GM20431 (cell line): Measurements from ENCODE around the gene NCBP2.

ENCODE experiments used
- in situ Hi-C: fragments of 300-500 bp; cut with MseI, MboI; formaldehyde crosslinking; loops from one replicate; pipeline ENCODE4 v1.15.0; 2020; ENCODE audit warnings: low sequenced_read_pairs; ENCODE audit not compliant: unreplicated experiment

The NCBP2 gene

DNA sequence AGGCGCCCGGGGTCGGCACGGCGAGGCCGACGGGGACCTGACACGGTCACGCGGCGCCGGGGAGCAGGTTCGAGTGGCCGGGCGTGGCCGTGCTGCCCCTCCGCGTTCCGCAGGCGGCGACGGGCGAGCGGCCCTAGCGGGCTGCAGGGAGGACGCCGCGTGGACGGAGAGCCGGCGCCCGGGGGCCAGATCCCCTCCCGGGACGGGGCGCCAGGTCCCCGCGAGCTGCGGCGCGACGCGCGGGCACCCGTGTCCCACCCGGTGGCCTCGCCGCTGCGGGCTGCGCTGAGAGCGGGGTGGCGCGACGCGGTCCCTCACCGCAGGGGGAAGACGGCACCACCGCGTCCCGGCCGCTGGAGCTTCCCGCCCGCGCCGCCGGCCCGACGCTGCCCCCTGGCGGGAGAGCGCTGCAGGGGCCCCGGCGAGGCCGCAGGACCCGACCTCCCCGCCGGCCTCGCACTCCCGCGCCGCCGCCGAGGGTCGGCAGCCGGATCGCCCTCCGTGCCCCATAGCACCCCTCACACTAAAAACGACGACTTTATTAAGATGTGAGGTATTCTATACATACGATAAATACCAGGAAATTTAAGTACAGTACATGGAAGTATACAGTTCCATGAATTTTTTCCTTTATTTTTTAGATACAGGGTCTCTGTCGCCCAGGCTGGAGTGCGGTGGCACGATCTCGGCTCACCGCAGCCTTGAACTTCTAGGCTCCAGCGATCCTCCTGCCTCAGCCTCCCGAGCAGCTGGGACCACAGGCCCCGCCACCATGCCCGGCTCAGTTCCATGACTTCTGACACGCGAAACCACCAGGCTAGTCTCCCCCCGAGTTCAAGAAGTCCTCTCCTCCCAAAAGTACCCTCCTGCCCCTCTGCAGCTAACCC is 27.6 kb upstream of the NCBP2 start:
- in situ Hi-C loops = loop anchor here (10.0 kb wide), 1 partner anchor 135 kb away; no protein-coding TSS in a partner anchor

DNA sequence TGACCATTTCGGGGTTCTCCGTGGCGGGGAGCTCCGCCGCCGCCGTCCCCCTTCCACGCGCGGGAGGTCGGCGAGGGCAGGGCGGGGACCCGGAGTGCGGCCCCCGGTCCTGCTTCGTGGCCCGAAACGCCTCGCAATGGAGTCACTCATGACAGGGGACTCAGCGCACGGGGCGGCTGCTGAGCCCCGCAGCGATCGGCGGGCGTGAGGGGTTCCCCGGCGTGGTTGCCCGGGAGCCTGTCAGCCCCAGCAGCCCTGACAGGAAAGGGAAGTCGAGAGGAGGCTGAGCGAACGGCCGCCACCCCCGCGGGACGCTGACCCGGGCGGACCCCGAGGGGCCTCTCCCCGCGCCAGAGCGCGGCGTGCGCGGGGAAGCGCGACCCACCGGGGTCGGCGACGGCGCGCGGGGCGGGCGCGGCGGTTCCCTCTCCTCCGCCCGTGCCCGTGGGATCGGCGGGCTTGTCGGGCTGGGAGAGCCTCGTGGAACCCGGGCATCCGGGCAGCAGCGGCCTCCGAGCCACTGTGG is 26.9 kb upstream of the NCBP2 start:
- in situ Hi-C loops = no loop called here

DNA sequence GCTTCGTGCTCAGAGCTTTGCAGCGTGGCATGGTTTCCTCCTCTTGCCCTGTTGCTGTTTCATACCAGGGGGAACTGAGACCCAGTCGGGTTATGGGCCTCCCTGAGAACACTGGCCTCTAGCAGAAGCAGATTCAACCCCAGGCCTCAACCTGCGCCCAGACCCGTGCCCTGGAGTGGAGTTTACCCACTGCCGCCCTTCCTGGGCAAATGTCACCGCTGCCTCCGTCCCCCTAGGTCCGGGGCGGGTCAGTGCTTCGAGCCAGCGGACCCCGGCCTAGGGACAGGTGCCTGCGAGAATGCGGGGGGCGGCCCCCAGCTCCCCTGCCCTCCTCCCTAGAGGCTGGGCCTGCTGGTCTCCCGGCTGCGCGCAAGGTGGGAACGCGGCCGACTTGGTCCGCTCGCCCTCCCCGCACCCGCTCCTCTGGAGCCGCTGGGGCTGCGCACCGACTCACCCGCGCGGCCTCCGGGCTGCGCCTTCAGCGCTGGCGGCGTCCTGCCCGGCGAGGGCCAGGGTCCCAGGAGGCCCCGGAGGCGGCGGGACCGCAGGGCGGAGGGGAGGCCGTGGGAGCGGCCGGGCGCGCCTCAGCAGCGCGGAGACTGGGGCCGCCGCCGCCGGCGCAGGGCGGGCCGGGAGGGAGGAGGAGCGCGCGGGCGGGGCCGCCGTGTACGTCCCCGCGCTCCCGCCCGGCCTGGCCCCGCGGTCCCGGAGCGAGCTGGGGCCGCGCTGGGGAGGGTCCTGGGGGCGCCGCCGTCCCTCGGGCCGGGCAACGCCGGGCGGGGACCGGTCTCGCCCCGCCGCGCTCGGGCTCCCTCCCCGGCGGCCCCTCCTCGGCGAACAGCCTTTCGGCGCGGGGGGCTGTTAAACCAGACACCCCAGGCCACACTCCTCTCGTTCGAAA is 26.2 kb upstream of the NCBP2 start, which contains the start of gene PIGZ:
Gene PIGZ (minus strand): TSS at position 601 of the 901 bp plus-strand sequence. CDS start 16,802 bp downstream, outside the sequence.
- in situ Hi-C loops = no loop called here

GRCh38 chr3:196967412-196968232 is 25.3 kb upstream of the NCBP2 start:
- in situ Hi-C loops = no loop called here

DNA sequence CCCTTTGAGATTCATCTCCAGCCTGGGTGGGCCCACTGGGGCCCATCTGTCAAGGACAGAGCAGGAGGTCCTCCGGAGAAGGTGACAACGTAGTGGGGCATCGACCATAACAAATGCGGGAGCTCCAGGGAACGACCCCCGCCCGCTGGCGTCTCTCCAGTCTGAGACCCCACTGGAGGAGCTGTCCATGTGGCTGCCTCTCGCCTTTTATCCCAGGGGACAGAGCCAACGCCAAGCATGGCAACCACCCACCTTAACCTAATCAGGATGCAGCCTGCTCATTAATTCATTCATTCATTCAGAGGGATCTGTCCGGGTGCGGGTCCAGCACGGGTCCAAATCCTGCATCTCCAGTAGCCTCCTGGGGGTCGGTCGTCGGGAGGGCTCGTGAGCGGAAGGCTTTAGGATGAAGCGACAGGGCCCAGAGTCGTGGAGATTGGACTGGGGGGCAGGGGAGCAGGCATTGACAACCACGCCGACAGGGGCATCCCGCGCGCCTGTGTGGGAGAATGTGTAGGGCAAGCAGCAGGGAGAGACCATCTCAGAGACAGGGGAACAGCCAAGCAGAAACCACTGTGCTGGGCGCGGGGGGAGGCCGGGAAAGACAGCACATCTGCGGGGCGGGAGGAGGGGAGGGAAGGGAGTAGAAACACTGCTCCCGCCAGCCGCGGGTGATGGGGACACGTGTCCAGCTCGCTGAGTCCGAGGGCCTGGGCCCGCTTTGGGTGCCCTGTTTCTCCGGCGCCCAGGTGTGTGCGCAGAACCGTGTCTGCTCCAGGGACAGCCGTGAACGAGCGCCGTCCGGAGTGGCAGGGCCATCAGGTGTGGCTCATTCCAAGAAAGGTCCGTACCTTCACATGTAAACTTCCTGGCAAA is 24.4 kb upstream of the NCBP2 start:
- in situ Hi-C loops = no loop called here

DNA sequence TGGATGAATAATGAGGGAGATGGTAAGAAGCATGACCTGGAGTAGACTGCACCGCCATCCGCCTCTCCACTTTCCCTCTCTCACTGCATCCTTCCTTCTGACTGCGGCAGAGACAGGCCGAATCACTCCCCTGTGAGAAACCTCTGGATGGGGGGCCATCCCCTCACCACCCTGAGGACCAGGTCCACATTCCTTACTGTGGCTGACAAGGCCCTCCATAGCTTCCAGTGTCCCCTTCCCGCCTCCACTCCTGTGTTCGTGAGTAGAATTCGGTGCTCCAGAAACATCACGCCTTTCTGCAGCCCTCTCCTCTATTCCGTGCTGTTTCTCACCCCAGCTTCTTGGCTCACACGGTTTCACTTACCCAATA is 23.5 kb upstream of the NCBP2 start:
- in situ Hi-C loops = no loop called here

DNA sequence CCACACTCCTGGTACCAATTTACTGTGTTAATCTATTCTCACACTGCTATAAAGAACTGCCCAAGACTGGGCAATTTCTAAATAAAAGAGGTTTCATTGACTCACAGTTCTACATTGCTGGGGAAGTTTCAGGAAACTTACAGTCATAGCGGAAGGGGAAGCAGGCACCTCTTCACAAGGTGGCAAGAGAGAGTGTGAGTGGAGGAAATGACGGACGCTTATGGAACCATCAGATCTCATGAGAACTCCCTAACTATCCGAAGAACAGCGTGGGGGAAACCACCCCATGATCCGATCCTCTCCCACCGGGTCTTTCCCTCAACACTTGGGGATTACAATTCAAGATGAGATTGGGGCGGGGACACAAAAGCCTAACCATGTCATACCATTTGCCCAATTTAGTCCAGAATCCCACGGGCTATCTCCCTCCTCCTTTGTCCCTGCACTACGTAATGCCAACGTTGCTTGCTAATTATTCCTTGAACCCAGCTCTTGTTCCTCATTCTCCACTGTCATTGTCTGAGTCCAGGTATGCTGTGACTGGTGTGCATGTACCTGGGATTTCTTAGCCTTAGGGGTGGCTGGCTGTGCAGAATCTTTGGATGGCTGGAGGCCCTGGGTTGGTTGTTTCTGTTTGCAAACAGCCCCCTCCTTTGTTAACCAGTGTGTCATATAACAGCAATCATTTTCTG is 22.9 kb upstream of the NCBP2 start:
- in situ Hi-C loops = no loop called here

DNA sequence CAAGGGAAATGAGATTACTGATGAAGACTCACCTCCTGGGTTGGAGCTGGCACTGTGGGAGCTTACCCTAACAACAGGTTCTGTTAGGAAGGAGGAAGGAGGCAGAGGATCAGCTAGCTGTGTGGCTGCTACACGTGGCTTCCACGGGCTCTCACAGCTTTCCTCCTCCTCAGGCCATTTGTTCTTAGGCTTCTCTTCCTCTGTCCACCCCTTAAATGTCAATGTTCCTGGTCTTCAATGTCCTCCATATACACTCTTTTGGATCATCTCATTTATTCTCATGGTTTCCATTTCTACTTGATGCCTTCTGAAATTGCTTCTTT is 21.3 kb upstream of the NCBP2 start:
- in situ Hi-C loops = no loop called here

DNA sequence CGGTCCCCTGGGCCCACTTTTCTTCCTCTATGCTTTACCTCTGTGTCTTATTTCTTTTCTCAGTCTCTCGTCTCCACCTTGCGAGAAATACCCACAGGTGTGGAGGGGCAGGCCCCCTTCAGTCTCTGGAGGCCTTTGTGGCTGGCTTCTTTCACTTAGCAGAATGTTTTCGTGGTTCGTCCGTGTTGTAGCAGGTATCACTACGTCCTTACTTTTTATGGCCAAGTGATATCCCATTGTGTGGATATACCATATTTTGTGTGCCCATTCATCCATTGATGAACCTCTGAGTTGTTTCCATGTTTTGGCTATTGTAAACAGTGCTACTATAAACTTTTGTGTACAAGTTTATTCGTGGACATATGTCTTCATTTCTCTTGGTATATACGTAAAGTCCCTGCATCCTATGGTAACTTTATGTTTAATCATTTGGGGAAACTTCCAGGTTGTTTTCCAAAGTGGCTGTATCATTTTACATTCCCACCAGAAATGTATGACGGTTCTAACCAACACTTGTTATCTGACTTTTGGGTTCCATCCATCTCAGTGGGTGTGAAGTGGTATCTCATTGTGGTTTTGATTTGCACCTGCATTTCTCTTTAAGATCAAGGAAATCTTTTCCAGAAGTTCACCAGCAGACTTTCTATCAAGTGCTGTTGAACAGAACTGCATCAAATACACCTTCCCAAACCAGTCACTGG is 20.8 kb upstream of the NCBP2 start:
- in situ Hi-C loops = no loop called here

DNA sequence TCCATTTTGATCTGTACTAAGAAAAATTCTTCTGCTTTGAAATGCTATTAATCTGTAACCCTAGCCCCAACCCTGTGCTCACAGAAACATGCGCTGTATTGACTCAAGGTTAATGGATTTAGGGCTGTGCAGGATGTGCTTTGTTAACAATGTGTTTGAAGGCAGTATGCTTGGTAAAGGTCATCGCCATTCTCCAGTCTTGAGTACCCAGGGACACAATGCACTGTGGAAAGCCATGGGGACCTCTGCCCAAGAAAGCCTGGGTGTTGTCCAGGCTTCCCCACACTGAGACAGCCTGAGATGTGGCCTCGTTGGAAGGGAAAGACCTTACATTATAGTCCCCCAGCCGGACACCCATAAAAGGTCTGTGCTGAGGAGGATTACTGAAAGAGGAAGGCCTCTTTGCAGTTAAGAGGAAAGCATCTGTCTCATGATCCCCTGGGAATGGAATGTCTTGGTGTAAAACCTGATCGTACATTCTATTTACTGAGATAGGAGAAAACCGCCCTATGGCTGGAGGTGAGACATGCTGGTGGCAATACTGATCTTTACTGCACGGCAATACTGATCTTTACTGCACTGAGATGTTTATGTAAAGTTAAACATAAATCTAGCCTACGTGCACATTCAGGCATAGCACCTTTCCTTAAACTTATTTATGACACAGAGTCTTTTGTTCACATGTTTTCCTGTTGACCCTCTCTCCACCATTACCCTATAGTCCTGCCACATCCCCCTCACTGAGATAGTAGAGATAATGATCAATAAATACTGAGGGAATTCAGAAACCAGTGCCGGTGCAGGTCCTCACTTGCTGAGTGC is 20.0 kb upstream of the NCBP2 start:
- in situ Hi-C loops = no loop called here

- in situ Hi-C loops = no loop called here
Observed at GRCh38 chr3:196954832-196955231, 12.5 kb upstream of the NCBP2 start.

DNA sequence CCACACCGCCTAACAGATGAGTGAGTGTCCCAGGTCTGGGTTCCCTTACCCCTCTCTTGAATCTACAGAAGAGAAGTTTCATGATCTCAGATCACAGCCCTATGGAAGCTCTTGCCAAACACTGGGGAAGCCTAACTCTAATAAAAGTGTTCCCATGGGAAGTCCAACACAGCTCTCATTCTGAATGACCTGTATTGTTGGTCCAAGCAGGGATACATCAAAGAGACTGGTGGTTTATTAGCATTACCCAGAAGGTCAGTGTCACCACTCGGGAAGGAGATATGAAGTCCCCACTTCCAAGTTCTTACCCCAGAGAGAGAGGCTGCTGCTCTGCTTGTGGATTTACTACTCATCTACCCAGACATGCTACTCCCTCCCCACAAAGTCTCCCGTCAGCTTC is 9.0 kb upstream of the NCBP2 start:
- in situ Hi-C loops = no loop called here

- in situ Hi-C loops = no loop called here
Observed at GRCh38 chr3:196949750-196950149, 7.4 kb upstream of the NCBP2 start.

DNA sequence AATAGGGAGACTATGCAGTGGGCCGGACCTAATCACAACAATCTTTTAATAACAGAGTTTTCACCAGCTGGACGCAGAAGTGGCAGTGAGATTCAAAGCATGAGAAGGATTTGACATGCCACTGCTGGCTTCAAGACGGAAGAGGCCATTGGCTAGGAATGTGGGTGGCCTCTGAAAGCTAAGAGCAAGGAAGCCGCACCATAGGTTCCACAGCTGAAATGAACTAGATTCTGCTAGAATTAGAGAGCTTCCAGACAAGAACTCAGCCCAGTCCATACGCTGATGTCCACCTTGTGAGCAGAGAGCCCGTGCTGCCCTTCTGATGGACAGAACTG is 6.9 kb upstream of the NCBP2 start:
- in situ Hi-C loops = no loop called here

GRCh38 chr3:196948442-196949284 is 6.3 kb upstream of the NCBP2 start:
- in situ Hi-C loops = no loop called here

DNA sequence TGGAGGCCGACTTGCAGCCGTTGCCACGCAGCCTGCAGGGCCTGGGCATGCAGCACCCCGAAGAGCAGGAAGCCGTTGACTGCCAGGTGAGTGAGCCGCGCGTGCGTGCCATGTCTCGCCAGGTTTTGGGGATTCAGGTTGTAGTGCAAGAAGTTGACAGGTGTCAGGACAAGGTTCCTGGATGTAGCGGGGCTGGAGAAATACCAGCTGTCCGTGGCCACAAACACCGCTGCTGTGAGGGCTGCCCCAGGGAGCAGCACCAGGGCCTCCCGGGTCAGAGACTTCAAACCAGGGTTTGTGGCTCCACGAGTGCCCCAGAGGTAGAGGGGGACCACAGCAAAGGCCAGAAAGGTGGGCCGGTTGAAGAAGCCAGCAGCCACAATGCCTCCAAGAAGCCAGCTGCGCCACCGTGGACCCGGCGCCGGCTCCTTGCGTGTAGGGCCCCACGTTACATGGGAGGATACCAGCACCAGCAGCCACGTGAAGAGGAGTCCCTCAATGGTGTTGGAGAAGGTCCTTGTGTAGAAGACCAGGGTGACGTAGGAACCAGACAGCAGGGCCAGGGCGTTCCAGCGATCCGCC is 5.6 kb upstream of the NCBP2 start:
- in situ Hi-C loops = no loop called here
